ENCODE results near the gene VPS4B.

VPS4B gene

GRCh38 chr18:63431180-63431579, 8.9 kb upstream of the VPS4B start:
- FAIRE-seq = no peak
- no peak for DNase-seq (ENCODE audit: insufficient read length, low spot score)

GRCh38 chr18:63430526-63430925, 8.2 kb upstream of the VPS4B start:
- DNase-seq (ENCODE audit: insufficient read length, low spot score) = no peak
- no peak for FAIRE-seq

- no peak for DNase-seq (ENCODE audit: insufficient read length, low spot score)
- FAIRE-seq = no peak
Measured at GRCh38 chr18:63427558-63427957, 5.3 kb upstream of the VPS4B start.

- FAIRE-seq = peak; percentile 74
- DNase-seq (ENCODE audit: insufficient read length, low spot score) = no peak
Measured at GRCh38 chr18:63422864-63423304, 608 bp upstream of the VPS4B start.

- no peak for DNase-seq (ENCODE audit: insufficient read length, low spot score)
- no peak for FAIRE-seq
Measured at GRCh38 chr18:63421514-63421913, 762 bp downstream of the VPS4B start.

DNA sequence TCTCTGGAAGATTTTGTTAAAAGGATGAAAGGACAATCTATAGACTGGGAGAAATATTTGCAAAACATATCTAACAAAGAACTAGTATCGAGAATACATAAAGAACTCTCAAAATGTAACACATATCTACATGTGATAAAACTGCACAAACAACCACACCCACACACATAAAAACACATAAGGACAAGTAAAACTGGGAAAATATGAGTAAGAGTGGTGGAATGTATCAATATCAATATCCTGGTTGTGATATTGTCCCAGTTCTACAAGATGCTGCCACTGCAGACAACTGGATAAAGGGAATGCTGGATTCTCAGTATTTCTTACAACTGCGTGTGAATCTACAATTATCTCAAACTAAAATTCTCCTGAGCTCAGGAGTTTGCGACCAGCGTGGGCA, 9.3 kb downstream of the VPS4B start:
- DNase-seq (ENCODE audit: insufficient read length, low spot score) (no peak), FAIRE-seq (no peak)

- DNase-seq (ENCODE audit: insufficient read length, low spot score) = no peak
- peak; percentile 47 for FAIRE-seq
Measured at GRCh38 chr18:63410792-63411191, 11.5 kb downstream of the VPS4B start.

- peak; percentile 68 for FAIRE-seq
Measured at GRCh38 chr18:63409301-63409700, 13.0 kb downstream of the VPS4B start.

GRCh38 chr18:63407734-63408133, 14.5 kb downstream of the VPS4B start:
- no peak for FAIRE-seq
- DNase-seq (ENCODE audit: insufficient read length, low spot score) = no peak

More at GRCh38 chr18:63409301-63409700, 13.0 kb downstream of the VPS4B start:
- no peak for DNase-seq (ENCODE audit: insufficient read length, low spot score)

DNA sequence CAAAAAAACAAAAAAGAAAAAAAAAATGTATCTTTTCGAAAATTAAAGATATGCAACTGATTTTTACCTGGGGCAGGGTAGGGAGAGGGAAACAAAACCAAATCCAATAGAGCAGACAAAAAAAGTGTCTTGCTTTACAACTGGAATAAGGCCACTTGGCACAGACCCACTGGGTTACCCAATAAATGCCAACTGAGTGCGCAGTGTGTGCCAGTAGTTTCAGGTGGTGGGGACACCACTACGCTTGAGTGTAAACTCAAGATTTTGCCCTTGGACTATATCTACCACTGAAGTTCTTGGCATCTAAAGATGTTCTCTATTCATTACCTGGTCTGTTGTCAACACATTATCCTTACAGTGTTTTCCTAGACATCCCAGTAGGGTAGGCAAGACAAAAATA, 16.3 kb downstream of the VPS4B start:
- no peak for DNase-seq (ENCODE audit: insufficient read length, low spot score)
- no peak for FAIRE-seq

DNA sequence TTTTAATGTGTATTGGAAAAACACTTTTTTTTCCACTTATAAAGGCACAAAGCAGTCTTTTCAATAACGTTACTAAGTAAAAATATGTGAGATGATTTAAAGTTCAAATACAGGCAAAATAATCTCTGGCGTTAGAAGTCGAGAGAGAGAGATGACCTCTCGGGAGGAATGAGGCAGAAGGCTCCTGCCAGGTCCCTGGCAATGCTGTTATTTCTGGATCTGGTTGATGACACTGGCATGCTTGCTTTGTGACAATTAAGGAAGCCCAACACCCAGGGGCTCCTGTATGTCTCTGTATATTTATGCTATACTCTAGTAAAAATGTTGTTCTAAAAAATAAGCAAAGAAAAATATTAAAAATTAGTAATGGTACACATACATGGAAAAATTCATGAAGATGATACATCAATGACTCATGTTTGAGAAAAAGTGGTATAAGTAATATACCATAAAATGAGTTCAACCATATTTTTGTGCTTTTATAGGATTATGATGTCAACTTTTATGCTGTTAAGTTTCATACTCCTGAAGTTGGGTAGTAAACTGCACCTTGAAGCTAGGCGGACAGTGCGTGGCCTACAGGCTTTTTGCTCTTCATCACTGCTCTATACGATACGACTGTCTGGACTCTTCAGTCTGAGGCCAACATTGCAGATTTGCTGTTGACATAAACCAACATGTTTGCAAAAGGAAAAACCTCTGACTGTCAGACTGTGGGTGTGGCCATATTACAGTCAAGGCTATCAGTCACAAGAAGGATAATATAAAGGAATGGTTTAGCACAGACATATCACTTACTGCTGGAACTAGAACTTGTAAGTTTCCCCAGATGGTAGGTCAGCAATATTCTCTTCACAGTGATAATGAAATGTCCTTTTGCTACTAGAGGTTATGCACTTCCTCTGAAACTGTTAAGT, 19.8 kb downstream of the VPS4B start:
- DNase-seq (ENCODE audit: insufficient read length, low spot score) = no peak
- no peak for FAIRE-seq

DNA sequence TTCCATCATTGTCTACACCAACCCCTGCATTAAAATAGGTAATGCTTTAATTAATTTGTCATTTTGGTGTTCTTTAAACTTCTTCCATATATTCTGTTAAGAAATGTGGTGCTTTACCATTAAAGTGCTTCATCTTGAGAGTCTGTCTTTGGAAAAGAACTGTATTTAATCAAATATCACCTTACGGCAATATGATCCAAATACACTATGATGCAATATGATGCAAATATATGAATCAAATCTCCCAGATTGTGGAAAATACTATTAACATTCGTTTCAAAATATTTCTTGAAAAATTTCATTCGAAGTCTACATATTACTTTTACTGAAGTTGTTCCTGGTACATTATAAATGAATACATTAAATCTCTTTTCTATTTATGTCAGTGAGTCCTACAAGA, 23.0 kb downstream of the VPS4B start:
- DNase-seq (ENCODE audit: insufficient read length, low spot score) (no peak), FAIRE-seq (peak; percentile 47)

DNA sequence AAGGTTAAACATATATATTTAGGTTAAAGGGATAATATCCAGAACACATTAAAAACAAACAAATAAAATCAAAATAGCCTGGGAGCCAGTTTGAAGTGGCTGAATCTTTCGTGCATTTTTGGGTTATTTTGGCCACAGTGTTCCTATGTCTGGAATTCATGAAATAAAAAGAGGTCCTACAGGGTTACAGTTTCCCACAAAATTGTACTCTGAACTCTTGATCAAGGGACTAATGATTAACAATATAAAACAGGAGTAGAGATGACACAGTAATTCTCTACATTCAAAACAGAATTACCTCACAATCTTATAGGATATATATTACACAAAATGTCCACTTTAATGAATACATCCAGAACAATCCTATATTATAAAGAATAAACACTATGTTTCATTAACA, 24.9 kb downstream of the VPS4B start:
- FAIRE-seq = no peak
- DNase-seq (ENCODE audit: insufficient read length, low spot score) = no peak

DNA sequence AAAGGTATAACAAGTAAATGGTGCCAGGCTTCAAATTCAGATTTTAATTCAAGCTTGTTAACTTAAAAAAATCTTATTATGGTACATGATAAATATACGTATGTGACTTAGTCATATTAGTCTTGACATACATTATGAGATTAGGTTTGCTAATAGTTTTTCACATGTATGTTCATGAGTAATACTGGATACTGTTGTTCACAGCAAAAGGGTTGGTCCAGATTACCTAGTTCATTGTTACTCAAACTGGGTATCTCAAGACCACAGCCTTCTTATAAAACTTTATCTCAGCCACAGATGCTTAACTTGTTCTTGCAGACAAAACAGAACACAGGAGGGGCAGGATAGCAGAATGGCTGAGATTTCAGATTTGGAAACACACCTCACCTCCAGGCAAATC, 26.8 kb downstream of the VPS4B start:
- FAIRE-seq (no peak), DNase-seq (ENCODE audit: insufficient read length, low spot score) (no peak)

- FAIRE-seq (no peak), DNase-seq (ENCODE audit: insufficient read length, low spot score) (no peak)
Measured at GRCh38 chr18:63394954-63395353, 27.3 kb downstream of the VPS4B start.

DNA sequence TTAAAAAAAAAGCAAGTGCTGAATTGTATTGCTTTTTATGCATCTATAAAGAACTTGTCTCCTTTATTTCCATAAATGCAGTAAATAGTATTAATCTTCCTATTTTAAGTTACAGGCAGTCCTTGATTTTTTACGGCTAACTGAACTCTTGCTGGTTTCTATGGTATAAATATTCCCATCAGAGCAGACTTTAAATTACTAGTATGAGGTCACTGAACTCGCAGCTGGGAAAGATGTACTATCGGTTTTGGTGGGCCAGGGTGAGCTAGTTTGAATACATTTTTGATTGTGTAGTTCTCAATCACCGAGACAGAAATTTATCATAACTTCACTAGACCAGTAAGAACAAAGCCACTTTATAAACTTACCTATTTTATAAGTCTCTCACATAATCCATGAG, 34.4 kb downstream of the VPS4B start:
- no peak for DNase-seq (ENCODE audit: insufficient read length, low spot score)
- FAIRE-seq = no peak

DNA sequence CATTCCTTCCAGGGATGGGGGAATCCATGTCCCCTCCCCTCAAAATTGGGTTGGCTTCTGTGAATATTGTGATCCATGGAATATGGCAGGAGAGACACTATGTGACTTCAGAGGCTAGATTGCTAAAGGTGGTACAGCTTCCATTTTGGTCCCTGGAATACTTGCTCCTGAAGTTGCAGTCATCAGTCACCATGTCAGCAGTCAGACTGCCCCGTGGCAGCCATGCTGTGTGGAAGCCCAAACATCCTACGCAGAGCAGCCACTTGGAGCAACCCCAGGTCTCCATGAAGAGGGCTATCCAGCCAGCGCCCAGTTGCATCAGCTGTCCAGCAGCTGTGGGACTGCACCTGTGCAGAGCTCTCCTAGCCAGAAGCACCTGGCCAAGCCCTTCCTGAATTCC, 39.4 kb downstream of the VPS4B start:
- no peak for DNase-seq (ENCODE audit: insufficient read length, low spot score)
- no peak for FAIRE-seq

GRCh38 chr18:63379639-63379962, 42.7 kb downstream of the VPS4B start:
- FAIRE-seq (no peak), DNase-seq (ENCODE audit: insufficient read length, low spot score) (no peak)

- peak; percentile 71 for FAIRE-seq
- no peak for DNase-seq (ENCODE audit: insufficient read length, low spot score)
Measured at GRCh38 chr18:63378919-63379638, 43.2 kb downstream of the VPS4B start.

- DNase-seq (ENCODE audit: insufficient read length, low spot score) (no peak), FAIRE-seq (no peak)
Measured at GRCh38 chr18:63377275-63377980, 44.8 kb downstream of the VPS4B start.

DNA sequence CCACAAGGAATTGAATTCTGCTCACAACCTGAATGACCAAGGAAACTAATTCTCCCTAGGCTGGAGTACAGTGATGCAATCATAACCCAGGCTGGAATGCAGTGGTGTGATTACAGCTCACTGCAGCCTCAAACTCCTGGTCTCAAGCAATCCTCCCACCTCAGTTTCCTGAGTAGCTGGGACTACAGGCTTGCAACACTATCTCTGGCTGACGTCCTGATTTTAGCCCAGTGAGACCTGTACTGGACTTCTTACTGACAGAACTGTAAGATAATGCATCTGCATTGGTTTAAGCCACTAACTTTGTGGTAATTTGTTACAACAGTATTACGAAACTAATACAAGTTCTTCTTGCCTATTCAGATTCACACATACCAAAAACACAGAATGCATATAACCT, 45.7 kb downstream of the VPS4B start:
- DNase-seq (ENCODE audit: insufficient read length, low spot score) (no peak), FAIRE-seq (no peak)
